CD4-positive, alpha-beta memory T cell (primary cell): ENCODE data around the gene DEFB116. TPM values are rescaled to one million over a fixed set of nuclear protein-coding genes. Genes with fewer than 3 reads are reported as not detected.

Experiments
- CTCF ChIA-PET: fragments of 350-600 bp; sonication (Branson Sonifier 250); formaldehyde crosslinking; loops from one replicate; lab custom pipeline; 2021; ENCODE audit warnings: inconsistent platforms; ENCODE audit not compliant: partially characterized antibody; lab: Charles Lee
- POLR2A ChIA-PET: fragments of 350-600 bp; sonication (Branson Sonifier 250); formaldehyde crosslinking; loops from one replicate; lab custom pipeline; 2021; ENCODE audit not compliant: partially characterized antibody; lab: Charles Lee
- DNase-seq, 5 donors: peaks; one replicate each; pipeline versions ENCODE4 v3.0.0 to v3.0.0-alpha.2; 2020 to 2022; ENCODE audit warnings: mixed read lengths in 1 of 5
- H3K27ac ChIP-seq: one replicate; pipeline ENCODE4 v1.7.0; 2013; ENCODE audit warnings: low read depth, low read length
- H3K27me3 ChIP-seq: 2 replicates; pipeline ENCODE4 v1.7.0; 2013; ENCODE audit warnings: mild to moderate bottlenecking, low read length, moderate library complexity; ENCODE audit not compliant: insufficient read depth
- H3K36me3 ChIP-seq: 2 replicates; pipeline ENCODE4 v1.7.0; 2013; ENCODE audit warnings: mild to moderate bottlenecking, low read length, moderate library complexity; ENCODE audit not compliant: insufficient read depth
- H3K4me1 ChIP-seq: 2 replicates; pipeline ENCODE4 v1.7.0; 2013; ENCODE audit warnings: mild to moderate bottlenecking, low read length, moderate library complexity; ENCODE audit not compliant: insufficient read depth
- H3K4me3 ChIP-seq, 2 donors: one replicate each; pipeline ENCODE4 v1.7.0; 2013; ENCODE audit warnings: low read length in 2 of 2, mild to moderate bottlenecking in 1 of 2
- H3K9me3 ChIP-seq, 2 donors: one replicate each; pipeline ENCODE4 v1.7.0; 2013; ENCODE audit warnings: low read length in 2 of 2, control low read depth in 1 of 2; ENCODE audit not compliant: control insufficient read depth in 1 of 2
- H3K27ac Mint-ChIP-seq, 7 donors: one replicate each; pipeline ENCODE4 v1.8.0; 2020 to 2021; ENCODE audit warnings: mixed read lengths in 7 of 7, mild to moderate bottlenecking in 6 of 7, inconsistent platforms in 3 of 7, moderate library complexity in 3 of 7
- H3K27me3 Mint-ChIP-seq, 2 donors: one replicate each; pipeline ENCODE4 v1.8.0; 2020 to 2021; ENCODE audit warnings: mixed read lengths in 2 of 2
- H3K36me3 Mint-ChIP-seq, 2 donors: one replicate each; pipeline ENCODE4 v1.8.0; 2020 to 2021; ENCODE audit warnings: mixed read lengths in 2 of 2, inconsistent platforms in 1 of 2, mild to moderate bottlenecking in 1 of 2
- H3K4me1 Mint-ChIP-seq, 4 donors: one replicate each; pipeline ENCODE4 v1.8.0; 2020 to 2021; ENCODE audit warnings: mixed read lengths in 4 of 4, mild to moderate bottlenecking in 1 of 4
- H3K4me3 Mint-ChIP-seq, 8 donors: one replicate each; pipeline ENCODE4 v1.8.0; 2020 to 2021; ENCODE audit warnings: mixed read lengths in 8 of 8, mild to moderate bottlenecking in 7 of 8, moderate library complexity in 6 of 8, inconsistent platforms in 3 of 8
- H3K9me3 Mint-ChIP-seq, 8 donors: one replicate each; pipeline ENCODE4 v1.8.0; 2020 to 2021; ENCODE audit warnings: mixed read lengths in 8 of 8, mild to moderate bottlenecking in 5 of 8, inconsistent platforms in 3 of 8, moderate library complexity in 1 of 8
- intact Hi-C: fragments of 100-400 bp; cut with micrococcal nuclease; formaldehyde crosslinking; loops from one replicate; pipeline ENCODE4 v1.15.1; 2023
- polyA plus RNA-seq, 2 donors: library from polyadenylated mRNA; unstranded; fragments of 300-500 nt; fragmentation: Illumina TruSeq; gene quantifications; one replicate each; pipeline ENCODE4 v1.2.3, GENCODE V29; 2021
- total RNA-seq, 2 experiments: library from RNA; stranded (reverse); gene quantifications; one replicate each; pipeline ENCODE4 v1.2.3, GENCODE V29; 2021

The DEFB116 gene
- total and polyA plus RNA-seq, 4 experiments from 2014 or later, result not detected

GRCh38 chr20:31274441-31274840, 33.9 kb downstream of the DEFB116 start:
- peaks cover 3 to 48% (median 40%) of the 10 kb centered on the region in 8 donors for H3K9me3 Mint-ChIP-seq

GRCh38 chr20:31260326-31260932, 48.0 kb downstream of the DEFB116 start:
- POLR2A ChIA-PET, result no interaction called here
- DNase-seq, result no peak
- H3K27ac ChIP-seq, result no peak overlapping the region

More at GRCh38 chr20:31274441-31274840, 33.9 kb downstream of the DEFB116 start:
- no peaks in the 10 kb centered on the region for H3K4me1 Mint-ChIP-seq
- Histone ChIP-seq H3K27ac (no peak overlapping the region), H3K9me3 (peaks cover 0 to 11% of the 10 kb centered on the region in 2 donors), H3K4me3 (no peak overlapping the region), H3K36me3 (no peaks in the 10 kb centered on the region), H3K27me3 (no peaks in the 10 kb centered on the region), H3K4me1 (no peaks in the 10 kb centered on the region)
- H3K27me3 Mint-ChIP-seq, result no peaks in the 10 kb centered on the region
- no peak for DNase-seq
- POLR2A ChIA-PET, result no interaction called here
- intact Hi-C loops, result no loop called here
- no peak overlapping the region for H3K27ac Mint-ChIP-seq
- H3K36me3 Mint-ChIP-seq, result no peaks in the 10 kb centered on the region
- H3K4me3 Mint-ChIP-seq, result no peak overlapping the region
- CTCF ChIA-PET, result no interaction called here

GRCh38 chr20:31257364-31257763, 51.0 kb downstream of the DEFB116 start, which contains the start of gene DEFB115:
TSS of gene DEFB115 (plus strand) at chr20:31257664. CDS start at chr20:31257664, 0 bp downstream.
- CTCF ChIA-PET, result no interaction called here

More at GRCh38 chr20:31260326-31260932, 48.0 kb downstream of the DEFB116 start:
- no peaks in the 10 kb centered on the region for H3K27me3 Mint-ChIP-seq
- Histone ChIP-seq H3K27me3 (no peaks in the 10 kb centered on the region), H3K9me3 (no peaks in the 10 kb centered on the region), H3K4me1 (no peaks in the 10 kb centered on the region), H3K36me3 (no peaks in the 10 kb centered on the region), H3K4me3 (no peak overlapping the region)
- intact Hi-C loops, result no loop called here
- H3K36me3 Mint-ChIP-seq, result no peaks in the 10 kb centered on the region
- no peaks in the 10 kb centered on the region for H3K4me1 Mint-ChIP-seq
- H3K9me3 Mint-ChIP-seq, result peaks cover 0 to 22% (median 8%) of the 10 kb centered on the region in 8 donors
- CTCF ChIA-PET, result interaction anchor here (0.8 kb wide), 1 partner anchor 11 kb away, joined by 3 read pairs; no protein-coding TSS in a partner anchor
- H3K27ac Mint-ChIP-seq, result no peak overlapping the region
- H3K4me3 Mint-ChIP-seq, result peak overlapping the region in 1 of 8 donors; percentile 7

GRCh38 chr20:31256959-31257358, 51.4 kb downstream of the DEFB116 start:
- POLR2A ChIA-PET, result no interaction called here
- no peak overlapping the region for H3K27ac Mint-ChIP-seq
- CTCF ChIA-PET, result no interaction called here
- peaks cover 0 to 15% (median 10%) of the 10 kb centered on the region in 8 donors for H3K9me3 Mint-ChIP-seq
- Histone ChIP-seq H3K4me3 (no peak overlapping the region), H3K9me3 (no peaks in the 10 kb centered on the region), H3K27ac (no peak overlapping the region), H3K36me3 (no peaks in the 10 kb centered on the region), H3K4me1 (no peaks in the 10 kb centered on the region), H3K27me3 (no peaks in the 10 kb centered on the region)
- H3K27me3 Mint-ChIP-seq, result no peaks in the 10 kb centered on the region
- no peaks in the 10 kb centered on the region for H3K36me3 Mint-ChIP-seq
- H3K4me1 Mint-ChIP-seq, result no peaks in the 10 kb centered on the region
- intact Hi-C loops, result no loop called here
- H3K4me3 Mint-ChIP-seq, result no peak overlapping the region
- DNase-seq, result no peak

More at GRCh38 chr20:31257364-31257763, 51.0 kb downstream of the DEFB116 start, which contains the start of gene DEFB115:
- no peaks in the 10 kb centered on the region for H3K36me3 ChIP-seq
- no peaks in the 10 kb centered on the region for H3K4me1 Mint-ChIP-seq
- intact Hi-C loops, result no loop called here
- no peak within 1 kb of the TSS for H3K4me3 Mint-ChIP-seq
- no peak for DNase-seq
- no peaks in the 10 kb centered on the region for H3K9me3 ChIP-seq
- no peaks in the 10 kb centered on the region for H3K27me3 Mint-ChIP-seq
- H3K9me3 Mint-ChIP-seq, result peaks cover 0 to 15% (median 8%) of the 10 kb centered on the region in 8 donors
- no peaks in the 10 kb centered on the region for H3K36me3 Mint-ChIP-seq
- H3K4me3 ChIP-seq, result no peak within 1 kb of the TSS
- POLR2A ChIA-PET, result no interaction called here
- no peaks in the 10 kb centered on the region for H3K4me1 ChIP-seq
- no peak within 1 kb of the TSS for H3K27ac Mint-ChIP-seq
- H3K27me3 ChIP-seq, result no peaks in the 10 kb centered on the region
- H3K27ac ChIP-seq, result no peak within 1 kb of the TSS

Other genes with a start within 250 kb of the DEFB116 start
- gene DEFB115, start 50.9 kb downstream of the DEFB116 start, total RNA-seq, result not detected
- not detected for gene DEFB115, start 50.9 kb downstream of the DEFB116 start, polyA plus RNA-seq
- gene DEFB118, start 60.0 kb upstream of the DEFB116 start, total RNA-seq, result not detected
- gene DEFB118, start 60.0 kb upstream of the DEFB116 start, polyA plus RNA-seq, result not detected
- gene DEFB119, start 82.0 kb upstream of the DEFB116 start, total RNA-seq, result not detected
- gene DEFB119, start 82.0 kb upstream of the DEFB116 start, polyA plus RNA-seq, result not detected
- not detected for gene DEFB121, start 97.6 kb upstream of the DEFB116 start, total RNA-seq
- gene DEFB121, start 97.6 kb upstream of the DEFB116 start, polyA plus RNA-seq, result not detected
- not detected for gene DEFB123, start 132.0 kb upstream of the DEFB116 start, total RNA-seq
- gene DEFB123, start 132.0 kb upstream of the DEFB116 start, polyA plus RNA-seq, result not detected
- not detected for gene DEFB124, start 166.5 kb upstream of the DEFB116 start, total RNA-seq
- not detected for gene DEFB124, start 166.5 kb upstream of the DEFB116 start, polyA plus RNA-seq
- not detected for gene REM1, start 166.7 kb upstream of the DEFB116 start, total RNA-seq
- not detected for gene REM1, start 166.7 kb upstream of the DEFB116 start, polyA plus RNA-seq
- 100 to 1,000 TPM; 133 to 156 TPM for gene HM13, start 205.9 kb upstream of the DEFB116 start, total RNA-seq
- 100 to 1,000 TPM; 166 to 171 TPM for gene HM13, start 205.9 kb upstream of the DEFB116 start, polyA plus RNA-seq